IPS DF 4.7 (cell line): ENCODE measurements around the gene THAP3.
"Not testable (repeated sequence)": the region's sequence is repeated elsewhere in the genome, so short reads cannot be mapped to it uniquely, and the experiment has no call there.

Source experiments
- DNase-seq: peaks from one replicate; pipeline ENCODE4 v3.0.0-alpha.2; 2013; ENCODE audit warnings: low spot score; ENCODE audit errors: extremely low read depth

The THAP3 gene

GRCh38 chr1:6590046-6590445 lies 34.6 kb upstream of the THAP3 start:
- DNase-seq = no peak

- no peak for DNase-seq
Measured at GRCh38 chr1:6591222-6591621, 33.4 kb upstream of the THAP3 start.

DNA sequence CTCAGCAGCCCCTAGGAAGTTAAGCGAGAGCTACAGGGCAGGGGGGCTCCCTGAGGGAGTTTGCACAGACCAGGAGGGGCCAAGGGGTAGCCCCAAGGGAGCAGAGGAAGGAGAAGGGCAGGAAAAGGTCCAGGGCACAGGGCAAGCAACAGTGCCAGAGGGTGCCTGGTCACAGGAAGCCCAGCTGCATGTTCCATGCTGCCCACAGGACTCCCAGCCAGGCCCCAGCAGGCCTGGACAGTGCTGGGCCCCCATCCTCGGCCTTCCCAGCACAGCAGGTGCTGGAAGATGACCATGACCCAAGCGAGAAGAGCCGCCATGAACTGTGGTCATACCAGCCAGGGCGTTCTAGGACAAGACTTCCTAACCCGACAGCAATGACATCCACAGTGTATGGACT lies 33.0 kb upstream of the THAP3 start:
- no peak for DNase-seq

DNA sequence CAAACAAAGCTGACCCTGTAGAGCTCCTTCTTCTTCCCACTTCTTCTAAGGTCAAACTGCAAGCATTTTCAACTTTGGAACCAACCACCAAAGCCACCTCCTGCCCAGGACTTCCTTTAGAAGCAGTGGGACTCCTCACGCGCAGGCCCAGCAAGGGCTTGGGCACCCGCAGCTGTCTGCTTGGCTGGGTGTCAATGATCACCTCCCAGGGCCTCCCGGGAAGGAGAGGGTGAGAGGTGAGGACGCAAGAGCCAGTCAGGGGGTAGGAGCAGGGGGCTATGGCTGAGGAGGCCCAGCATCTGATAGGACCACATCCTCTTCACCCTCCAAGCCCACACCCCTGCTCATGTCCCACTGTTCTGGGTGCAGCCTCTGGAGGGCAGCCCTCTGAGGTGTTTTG lies 32.2 kb upstream of the THAP3 start:
- no peak for DNase-seq

DNA sequence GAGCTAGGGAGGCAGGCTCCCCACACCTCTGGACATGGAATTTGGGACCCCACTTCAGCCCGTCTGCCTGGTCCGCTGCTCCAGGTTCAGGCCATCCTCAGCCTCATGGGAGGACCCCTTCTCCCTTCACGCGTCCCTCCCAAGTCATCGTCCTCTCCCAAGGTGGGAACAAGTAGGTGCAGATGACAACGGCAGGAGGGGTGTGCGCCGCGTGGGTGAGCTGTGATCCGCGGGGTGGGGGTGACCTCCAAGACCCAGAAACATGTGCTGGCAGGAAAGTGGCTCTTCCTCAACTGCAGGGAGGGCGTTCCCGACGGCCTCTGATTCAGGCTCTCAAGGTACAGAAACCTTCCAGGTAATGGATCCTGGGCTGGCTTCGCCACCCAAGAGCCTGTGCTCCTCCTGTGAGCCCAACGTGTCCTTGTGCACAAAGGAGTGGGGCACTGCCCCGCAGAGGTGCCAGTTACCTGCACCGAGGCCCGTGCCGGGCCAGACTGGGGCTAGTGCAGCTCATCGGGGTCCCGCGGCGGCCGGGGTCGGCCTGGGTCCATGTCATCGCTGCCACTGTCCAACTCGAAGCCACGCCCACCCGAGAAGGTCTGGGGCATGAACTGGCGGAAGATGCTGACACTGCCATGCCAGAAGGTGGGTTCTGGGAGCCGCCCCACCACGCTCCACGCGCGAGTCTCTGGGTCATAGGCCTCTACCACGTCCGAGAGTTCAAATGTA lies 31.6 kb upstream of the THAP3 start:
- DNase-seq = no peak

DNA sequence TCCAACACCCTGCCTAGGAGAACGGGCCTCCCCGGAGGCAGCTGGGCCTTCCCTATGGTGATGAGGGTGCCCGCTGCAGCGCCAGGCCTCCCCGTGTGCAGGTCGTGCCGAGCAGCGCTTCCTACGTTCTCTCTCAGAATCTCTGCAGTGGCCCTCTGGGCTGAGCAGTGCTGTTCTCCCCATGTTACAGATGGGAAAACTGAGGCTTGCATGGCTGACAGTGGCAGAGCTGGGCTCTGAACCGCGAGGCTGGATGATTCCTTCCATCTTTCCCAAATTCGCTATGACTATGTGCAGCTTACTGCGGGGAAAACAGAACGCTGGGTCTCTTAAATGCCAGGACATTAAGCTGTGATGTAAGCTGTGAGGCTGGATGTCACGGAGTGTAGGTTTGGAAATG lies 30.9 kb upstream of the THAP3 start:
- no peak for DNase-seq

DNA sequence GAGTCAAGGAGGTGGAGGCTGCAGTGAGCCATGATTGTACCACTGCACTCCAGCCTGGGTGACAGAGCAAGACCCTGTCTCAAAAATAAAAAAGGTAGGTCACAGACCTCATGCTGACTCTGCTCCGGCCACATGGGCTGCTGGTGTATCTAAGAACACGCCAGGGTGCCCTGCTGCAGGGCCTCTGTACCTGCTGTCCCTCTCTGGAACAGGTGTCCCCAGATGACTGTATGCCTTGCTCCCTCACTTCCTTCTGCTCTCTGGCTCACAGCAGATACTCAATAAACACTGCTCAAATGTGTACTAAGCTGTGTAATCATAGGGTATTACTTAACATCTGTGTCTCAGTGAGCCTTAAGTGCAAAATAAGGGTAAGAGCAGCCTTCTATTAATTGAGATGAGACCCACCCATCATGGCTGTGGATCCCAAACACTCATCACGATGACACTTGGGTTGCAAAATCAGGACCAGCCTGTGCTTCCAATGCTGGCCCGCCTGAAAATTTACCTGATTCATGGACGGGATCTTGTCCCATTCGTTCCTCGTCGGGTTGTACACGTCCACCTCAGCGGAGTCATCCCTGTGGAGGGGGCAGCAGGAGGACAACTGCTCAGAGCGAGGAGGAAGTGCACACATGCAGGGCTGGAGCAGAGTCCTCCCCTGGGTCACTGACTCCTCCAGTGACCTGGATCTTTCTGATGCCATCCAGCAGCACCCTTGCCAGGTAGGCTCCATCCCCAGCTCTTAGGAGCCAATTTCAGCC lies 29.5 kb upstream of the THAP3 start:
- DNase-seq = no peak

- DNase-seq = no peak
Measured at GRCh38 chr1:6596351-6596750, 28.3 kb upstream of the THAP3 start.

- no peak for DNase-seq
Measured at GRCh38 chr1:6596886-6597776, 27.5 kb upstream of the THAP3 start.

DNA sequence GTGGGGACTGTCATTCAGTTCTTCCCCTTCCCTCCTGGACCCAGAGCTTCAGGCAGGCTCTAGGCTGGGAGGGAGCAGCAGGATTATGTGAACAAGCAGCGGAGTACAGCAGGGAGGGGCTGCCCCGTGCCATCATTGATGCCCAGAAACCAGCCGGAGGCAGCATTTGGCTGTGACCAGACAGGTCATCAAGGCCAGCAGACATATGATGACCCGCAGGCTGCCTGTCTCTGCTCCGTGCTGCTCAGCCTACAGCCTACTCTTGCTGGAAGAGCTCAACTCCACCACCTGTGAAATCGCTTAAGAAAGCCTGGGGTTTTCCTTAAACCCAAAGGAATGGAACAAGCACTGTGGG lies 26.9 kb upstream of the THAP3 start:
- DNase-seq = no peak

- no peak for DNase-seq
Measured at GRCh38 chr1:6599141-6599975, 25.3 kb upstream of the THAP3 start.

DNA sequence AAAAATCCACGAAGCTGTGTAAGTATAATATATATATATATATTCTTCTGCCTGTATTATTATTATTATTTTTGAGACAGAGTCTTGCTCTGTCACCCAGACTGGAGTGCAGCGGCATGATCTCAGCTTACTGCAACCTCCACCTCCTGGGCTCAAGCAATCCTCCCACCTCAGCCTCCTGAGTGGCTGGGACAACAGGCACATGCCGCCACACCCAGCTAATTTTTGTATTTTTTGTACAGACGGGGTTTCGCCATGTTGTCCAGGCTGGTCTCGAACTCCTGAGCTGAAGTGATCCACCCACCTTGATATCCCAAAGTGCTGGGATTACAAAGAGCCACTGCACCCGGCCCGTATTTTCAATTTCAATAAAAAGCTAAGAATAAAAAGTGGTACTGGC lies 24.7 kb upstream of the THAP3 start:
- not testable (repeated sequence) for DNase-seq

- no peak for DNase-seq
Measured at GRCh38 chr1:6600410-6601048, 24.1 kb upstream of the THAP3 start.

DNA sequence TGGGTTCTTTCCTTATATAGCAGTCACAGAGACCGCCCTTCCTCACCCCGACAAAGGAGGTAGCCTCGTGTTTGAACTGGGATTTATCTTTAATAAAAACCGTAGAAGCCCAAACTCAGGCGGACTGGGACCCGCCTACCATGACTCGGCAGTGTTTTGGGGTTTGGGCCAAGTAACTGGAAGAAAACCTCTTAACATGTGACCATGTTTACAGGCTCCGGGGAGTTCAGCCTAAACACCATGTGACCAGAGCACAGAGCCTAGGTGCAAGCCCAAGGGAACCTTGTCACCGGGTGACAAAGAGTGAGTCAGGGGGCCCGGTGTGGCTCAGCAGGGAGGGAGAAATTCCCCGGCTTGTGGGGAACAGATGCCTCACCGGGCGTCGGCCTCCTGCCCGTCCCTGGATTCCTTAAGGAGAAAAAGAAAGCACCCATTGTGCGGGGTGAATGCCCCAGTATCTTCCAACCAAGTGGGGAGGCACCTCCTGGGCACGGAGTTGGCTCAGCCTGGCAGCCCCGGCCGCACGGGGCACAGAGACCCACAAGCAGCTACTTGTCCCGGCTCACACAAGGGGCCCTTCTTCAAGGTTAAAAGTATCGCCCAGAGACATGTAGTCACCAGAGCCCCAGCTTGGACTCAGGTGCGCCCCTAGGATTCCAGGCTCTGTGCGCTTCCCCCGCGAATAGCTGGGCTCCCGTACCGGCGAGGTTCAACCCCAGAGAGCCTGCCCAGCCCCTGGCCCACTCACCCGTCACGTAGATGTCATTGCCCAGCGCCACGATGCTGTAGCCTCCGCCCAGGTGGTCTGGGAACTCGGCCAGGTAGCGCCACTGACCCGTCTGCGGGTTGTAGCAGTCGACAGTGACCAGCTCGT lies 23.4 kb upstream of the THAP3 start:
- DNase-seq = no peak

DNA sequence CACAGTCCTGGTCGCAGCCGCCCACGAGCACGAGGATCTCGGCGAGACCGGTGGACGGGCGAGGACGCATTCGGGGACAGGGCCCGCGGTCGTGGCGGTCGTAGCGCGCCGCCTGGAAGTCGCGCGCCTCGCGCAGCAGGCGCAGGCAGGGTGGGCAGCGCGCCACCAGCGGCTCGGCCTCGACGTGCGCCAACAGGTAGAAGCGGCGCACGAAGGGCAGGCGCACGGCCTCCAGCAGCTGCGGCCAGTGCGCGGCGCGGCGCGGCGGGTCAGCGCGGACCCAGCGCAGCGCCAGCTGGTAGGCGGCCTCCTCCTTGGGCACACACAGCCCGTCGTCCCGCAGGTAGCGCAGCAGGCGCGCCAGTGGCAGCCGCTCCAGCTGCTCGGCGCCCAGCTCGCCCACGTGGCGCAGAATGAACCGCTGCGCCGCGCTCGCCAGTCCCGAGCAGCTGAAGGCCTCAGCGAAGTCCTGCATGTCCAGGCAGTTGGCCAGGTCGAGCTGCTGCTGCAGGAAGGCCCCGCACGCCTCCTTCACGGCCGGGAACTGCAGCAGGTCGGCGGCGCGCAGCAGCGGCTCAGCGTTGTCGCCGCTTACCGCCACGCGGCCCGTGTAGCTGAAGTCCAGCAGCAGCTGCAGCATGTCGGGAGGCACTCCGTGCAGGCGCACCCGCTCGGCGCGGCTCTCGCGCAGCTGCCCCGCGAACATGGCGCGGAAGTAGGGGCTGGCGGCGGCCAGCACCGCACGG lies 22.6 kb upstream of the THAP3 start:
- no peak for DNase-seq

DNA sequence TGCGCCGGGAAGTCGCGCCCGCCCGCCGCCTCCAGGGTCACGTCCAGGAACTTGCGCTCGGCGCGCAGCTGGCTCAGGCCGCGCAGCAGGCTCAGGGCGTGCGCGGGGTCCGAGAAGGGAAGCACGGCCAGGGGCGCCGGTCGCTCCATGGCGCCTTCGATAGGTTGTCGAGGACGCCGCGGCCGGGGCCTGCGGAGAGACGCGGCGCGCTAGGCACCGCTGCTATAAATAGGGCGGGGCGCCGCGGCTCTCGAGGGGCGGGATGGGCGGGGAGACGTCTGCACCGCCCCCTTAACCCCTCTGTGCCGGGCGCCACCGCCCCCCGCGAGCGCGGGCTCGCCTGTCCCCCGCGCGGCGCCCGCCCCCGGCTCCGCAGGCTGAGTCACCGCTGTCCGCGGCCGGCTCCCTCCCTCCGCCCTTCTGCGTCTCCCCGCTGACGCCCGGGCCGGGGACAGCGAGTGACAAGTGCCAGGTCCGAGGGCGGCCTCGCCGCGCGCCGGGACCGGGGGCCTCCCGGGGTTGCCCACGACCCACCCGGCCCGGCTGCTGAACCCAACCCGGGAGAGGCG lies 21.9 kb upstream of the THAP3 start, which contains the start of gene KLHL21:
Gene KLHL21 (minus strand): TSS at position 201 of the 569 bp plus-strand sequence. CDS start 52 bp downstream, at position 149.
- no peak for DNase-seq

GRCh38 chr1:6603238-6603914 lies 21.3 kb upstream of the THAP3 start:
- DNase-seq = no peak
